ENCODE results near the gene MAX. TPM values are rescaled to one million over a fixed set of nuclear protein-coding genes. Genes with fewer than 3 reads are reported as not detected.
"Not testable (repeated sequence)": the region's sequence is repeated elsewhere in the genome, so short reads cannot be mapped to it uniquely, and the experiment has no call there.

The MAX gene
- total RNA-seq, 1 donor from 2014 or later = 76.1 TPM

- H3K4me1 Mint-ChIP-seq (ENCODE audit: unreplicated experiment) = peaks cover 26% of the 10 kb centered on the region
- H3K27ac Mint-ChIP-seq (ENCODE audit: unreplicated experiment) = peak overlapping the region; percentile 92
- TF ChIP-seq CTCF (IDR thresholded peaks at IDR 0.05; ENCODE audit: unreplicated experiment) = no peak
- peak overlapping the region; percentile 93 for H3K4me3 Mint-ChIP-seq (ENCODE audit: unreplicated experiment)
- no peaks in the 10 kb centered on the region for H3K9me3 Mint-ChIP-seq (ENCODE audit: unreplicated experiment)
- no peak for DNase-seq (ENCODE audit: low spot score)
- peaks cover 8% of the 10 kb centered on the region for H3K36me3 Mint-ChIP-seq (ENCODE audit: low read depth, unreplicated experiment)
- H3K27me3 Mint-ChIP-seq (ENCODE audit: unreplicated experiment) = peaks cover 7% of the 10 kb centered on the region
These were observed 1.3 kb downstream of the MAX start for GRCh38 chr14:65100922-65101541.

GRCh38 chr14:65098586-65098985, 3.7 kb downstream of the MAX start:
- Mint-ChIP-seq H3K27ac (ENCODE audit: unreplicated experiment) (peak overlapping the region; percentile 67), H3K36me3 (ENCODE audit: low read depth, unreplicated experiment) (peaks cover 19% of the 10 kb centered on the region), H3K9me3 (ENCODE audit: unreplicated experiment) (no peaks in the 10 kb centered on the region), H3K4me1 (ENCODE audit: unreplicated experiment) (peaks cover 25% of the 10 kb centered on the region), H3K27me3 (ENCODE audit: unreplicated experiment) (peaks cover 8% of the 10 kb centered on the region), H3K4me3 (ENCODE audit: unreplicated experiment) (no peak overlapping the region)
- no peak for TF ChIP-seq CTCF (IDR thresholded peaks at IDR 0.05; ENCODE audit: unreplicated experiment)
- DNase-seq (ENCODE audit: low spot score) = no peak

- Mint-ChIP-seq H3K4me1 (ENCODE audit: unreplicated experiment) (peaks cover 16% of the 10 kb centered on the region), H3K4me3 (ENCODE audit: unreplicated experiment) (no peak overlapping the region), H3K36me3 (ENCODE audit: low read depth, unreplicated experiment) (peaks cover 26% of the 10 kb centered on the region), H3K27me3 (ENCODE audit: unreplicated experiment) (peaks cover 2% of the 10 kb centered on the region), H3K27ac (ENCODE audit: unreplicated experiment) (no peak overlapping the region), H3K9me3 (ENCODE audit: unreplicated experiment) (no peaks in the 10 kb centered on the region)
- no peak for TF ChIP-seq CTCF (IDR thresholded peaks at IDR 0.05; ENCODE audit: unreplicated experiment)
- DNase-seq (ENCODE audit: low spot score) = no peak
These were observed 5.8 kb downstream of the MAX start for GRCh38 chr14:65096323-65097089.

- peaks cover 9% of the 10 kb centered on the region for H3K4me1 Mint-ChIP-seq (ENCODE audit: unreplicated experiment)
- no peak overlapping the region for H3K27ac Mint-ChIP-seq (ENCODE audit: unreplicated experiment)
- no peaks in the 10 kb centered on the region for H3K9me3 Mint-ChIP-seq (ENCODE audit: unreplicated experiment)
- H3K27me3 Mint-ChIP-seq (ENCODE audit: unreplicated experiment) = peaks cover 2% of the 10 kb centered on the region
- peaks cover 29% of the 10 kb centered on the region for H3K36me3 Mint-ChIP-seq (ENCODE audit: low read depth, unreplicated experiment)
- no peak overlapping the region for H3K4me3 Mint-ChIP-seq (ENCODE audit: unreplicated experiment)
- no peak for DNase-seq (ENCODE audit: low spot score)
- TF ChIP-seq CTCF (IDR thresholded peaks at IDR 0.05; ENCODE audit: unreplicated experiment) = no peak
These were observed 6.6 kb downstream of the MAX start for GRCh38 chr14:65095633-65096205.

- H3K9me3 Mint-ChIP-seq (ENCODE audit: unreplicated experiment) = no peaks in the 10 kb centered on the region
- TF ChIP-seq CTCF (IDR thresholded peaks at IDR 0.05; ENCODE audit: unreplicated experiment) = no peak
- H3K27me3 Mint-ChIP-seq (ENCODE audit: unreplicated experiment) = peaks cover 2% of the 10 kb centered on the region
- H3K4me3 Mint-ChIP-seq (ENCODE audit: unreplicated experiment) = no peak overlapping the region
- no peaks in the 10 kb centered on the region for H3K4me1 Mint-ChIP-seq (ENCODE audit: unreplicated experiment)
- peaks cover 58% of the 10 kb centered on the region for H3K36me3 Mint-ChIP-seq (ENCODE audit: low read depth, unreplicated experiment)
- H3K27ac Mint-ChIP-seq (ENCODE audit: unreplicated experiment) = no peak overlapping the region
- DNase-seq (ENCODE audit: low spot score) = no peak
These were observed 10.0 kb downstream of the MAX start for GRCh38 chr14:65092349-65092748.

- Mint-ChIP-seq H3K4me3 (ENCODE audit: unreplicated experiment) (peak overlapping the region; percentile 85), H3K36me3 (ENCODE audit: low read depth, unreplicated experiment) (peaks cover 62% of the 10 kb centered on the region)
- H3K27ac Mint-ChIP-seq (ENCODE audit: unreplicated experiment); H3K4me1 Mint-ChIP-seq (ENCODE audit: unreplicated experiment); H3K27me3 Mint-ChIP-seq (ENCODE audit: unreplicated experiment); DNase-seq (ENCODE audit: low spot score); H3K9me3 Mint-ChIP-seq (ENCODE audit: unreplicated experiment): not testable (repeated sequence)
These were observed 14.5 kb downstream of the MAX start for GRCh38 chr14:65087835-65088234.

GRCh38 chr14:65086686-65087085, 15.6 kb downstream of the MAX start:
- not testable (repeated sequence) for DNase-seq (ENCODE audit: low spot score); H3K27me3 Mint-ChIP-seq (ENCODE audit: unreplicated experiment); H3K4me1 Mint-ChIP-seq (ENCODE audit: unreplicated experiment); H3K9me3 Mint-ChIP-seq (ENCODE audit: unreplicated experiment); H3K27ac Mint-ChIP-seq (ENCODE audit: unreplicated experiment)
- H3K4me3 Mint-ChIP-seq (ENCODE audit: unreplicated experiment) = peak overlapping the region; percentile 24
- H3K36me3 Mint-ChIP-seq (ENCODE audit: low read depth, unreplicated experiment) = peaks cover 70% of the 10 kb centered on the region

Data from endothelial cell (in vitro differentiated cells).